K562 (cell line): Measurements from ENCODE around the gene BRSK1. TPM values are rescaled to one million over a fixed set of nuclear protein-coding genes. Genes with fewer than 3 reads are reported as not detected.
A peak's percentile ranks its signal among the peaks of the same experiment; 100 is the strongest.

ENCODE experiments used
- BCOR ChIP-seq: fragments of 450-650 bp; IDR thresholded peaks from 2 replicates; pipeline ENCODE4 v1.6.1; 2016
- DMBX1 ChIP-seq: fragments of 250-450 bp; sonication (Bioruptor Pico); IDR thresholded peaks from 2 replicates; pipeline ENCODE4 v1.8.0; 2022; ENCODE audit warnings: inconsistent platforms, mild to moderate bottlenecking, moderate library complexity, borderline replicate concordance
- EGR1 ChIP-seq: fragments of 450-650 bp; conservative IDR thresholded peaks from 2 replicates; pipeline ENCODE4 v1.6.1; 2017; ENCODE audit warnings: mild to moderate bottlenecking
- ETV6 ChIP-seq, 3 experiments: fragments of 150-350 bp in 1 of 3; sonication (generic) in 1 of 3; formaldehyde crosslinking in 1 of 3; IDR thresholded peaks; 2 replicates each; pipeline versions ENCODE4 v1.6.1 to v1.8.0; 2014 to 2022; ENCODE audit warnings: borderline replicate concordance in 2 of 3, low read depth in 2 of 3, antibody characterized with exemption in 1 of 3, low read length in 1 of 3, mild to moderate bottlenecking in 1 of 3, missing genetic modification reagents in 1 of 3
- GABPA ChIP-seq: fragments of 200-800 bp; sonication (Bioruptor generic); conservative IDR thresholded peaks from 2 replicates; pipeline ENCODE4 v1.6.1; 2016; ENCODE audit warnings: low read depth, missing genetic modification characterization, missing compliant biosample characterization
- HDAC1 ChIP-seq, 2 experiments: fragments of 450-650 bp; IDR thresholded peaks; 2 replicates each; pipeline ENCODE4 v1.6.1; 2016 to 2017; ENCODE audit warnings: inconsistent platforms in 1 of 2, mild to moderate bottlenecking in 1 of 2, moderate library complexity in 1 of 2
- MAX ChIP-seq: sonication (generic); formaldehyde crosslinking; IDR thresholded peaks from 2 replicates; pipeline ENCODE4 v1.9.0; 2022; ENCODE audit warnings: mild to moderate bottlenecking, missing genetic modification reagents
- POLR2B ChIP-seq: fragments of 450-650 bp; IDR thresholded peaks from 2 replicates; pipeline ENCODE4 v1.6.1; 2018; ENCODE audit warnings: low read depth; ENCODE audit not compliant: partially characterized antibody
- SMARCE1 ChIP-seq: fragments of 450-650 bp; IDR thresholded peaks from 2 replicates; pipeline ENCODE4 v1.7.1; 2016; ENCODE audit warnings: mild to moderate bottlenecking
- TGIF2 ChIP-seq: sonication (generic); formaldehyde crosslinking; IDR thresholded peaks from 2 replicates; pipeline ENCODE4 v1.8.1; 2022; ENCODE audit warnings: mild to moderate bottlenecking, missing genetic modification reagents, moderate library complexity
- TRIM24 ChIP-seq, 2 experiments: fragments of 450-650 bp; IDR thresholded peaks; 2 replicates each; pipeline ENCODE4 v1.6.1; 2016
- XRCC5 ChIP-seq: fragments of 200-400 bp; formaldehyde crosslinking; IDR thresholded peaks from 2 replicates; pipeline ENCODE4 v1.6.1; 2017; ENCODE audit warnings: low read depth, mild to moderate bottlenecking, low read length
- ZNF740 ChIP-seq, 3 experiments: fragments of 200-800 bp in 1 of 3; sonication (Bioruptor generic) in 1 of 3; sonication (generic) in 1 of 3; formaldehyde crosslinking in 1 of 3; IDR thresholded peaks; 2 replicates each; pipeline versions ENCODE4 v1.6.1 to v1.8.0; 2016 to 2022; ENCODE audit warnings: mild to moderate bottlenecking in 2 of 3, missing compliant biosample characterization in 2 of 3, missing genetic modification characterization in 2 of 3, missing genetic modification reagents in 1 of 3
- ZSCAN32 ChIP-seq: fragments of 450-650 bp; formaldehyde crosslinking; IDR thresholded peaks from 2 replicates; pipeline ENCODE4 v1.4.0; 2020; ENCODE audit warnings: mild to moderate bottlenecking, moderate library complexity
- polyA plus RNA-seq, 8 experiments: library from polyadenylated mRNA; depleted of rRNA in 4 of 8; stranded (reverse) in 5 of 8; unstranded in 3 of 8; fragments of >200 nt; fragmentation: Nextera tagmentation in 2 of 8; fragmentation: Illumina TruSeq in 1 of 8; extraction: Ambion mirVana in 2 of 8; extraction: Trizol in 1 of 8; gene quantifications; 2 replicates each; pipeline versions ENCODE4 v1.2.1 to v1.2.3, GENCODE V29; 2011 to 2014; ENCODE audit warnings: inconsistent platforms in 1 of 8, missing spikeins in 1 of 8
- total RNA-seq, 7 experiments: library from RNA; depleted of rRNA in 6 of 7; stranded (reverse); fragments of >200 nt in 6 of 7; fragmentation: Illumina TruSeq in 2 of 7; extraction: Trizol in 2 of 7; gene quantifications; 2 replicates each; pipeline versions ENCODE4 v1.2.1 to v1.2.3, GENCODE V29; 2011 to 2021; ENCODE audit warnings: low replicate concordance in 1 of 7
- TF ChIP-seq, protein P1 (sequence below): fragments of 450-650 bp; formaldehyde crosslinking; IDR thresholded peaks from 2 replicates; pipeline ENCODE4 v1.4.0; 2020; ENCODE audit warnings: mild to moderate bottlenecking, mixed read lengths
- TF ChIP-seq, protein P2 (sequence below): sonication (generic); formaldehyde crosslinking; IDR thresholded peaks from 2 replicates; pipeline ENCODE4 v1.8.0; 2022; ENCODE audit warnings: missing genetic modification reagents, mild to moderate bottlenecking, moderate library complexity, borderline replicate concordance
- TF ChIP-seq, protein P3 (sequence below): fragments of 450-650 bp; IDR thresholded peaks from 2 replicates; pipeline ENCODE4 v1.7.0; 2016; ENCODE audit warnings: borderline replicate concordance
- TF ChIP-seq, protein P4 (sequence below), 2 experiments: fragments of 450-650 bp; IDR thresholded peaks; 2 replicates each; pipeline ENCODE4 v1.6.1; 2016

Gene BRSK1
- total and polyA plus RNA-seq, 9 of the 15 experiments (the other 6 are each of a cell fraction or from before 2014, with no cell fraction given) = 1.7 to 9.3 (median 3.8) TPM; not detected in 2

DNA sequence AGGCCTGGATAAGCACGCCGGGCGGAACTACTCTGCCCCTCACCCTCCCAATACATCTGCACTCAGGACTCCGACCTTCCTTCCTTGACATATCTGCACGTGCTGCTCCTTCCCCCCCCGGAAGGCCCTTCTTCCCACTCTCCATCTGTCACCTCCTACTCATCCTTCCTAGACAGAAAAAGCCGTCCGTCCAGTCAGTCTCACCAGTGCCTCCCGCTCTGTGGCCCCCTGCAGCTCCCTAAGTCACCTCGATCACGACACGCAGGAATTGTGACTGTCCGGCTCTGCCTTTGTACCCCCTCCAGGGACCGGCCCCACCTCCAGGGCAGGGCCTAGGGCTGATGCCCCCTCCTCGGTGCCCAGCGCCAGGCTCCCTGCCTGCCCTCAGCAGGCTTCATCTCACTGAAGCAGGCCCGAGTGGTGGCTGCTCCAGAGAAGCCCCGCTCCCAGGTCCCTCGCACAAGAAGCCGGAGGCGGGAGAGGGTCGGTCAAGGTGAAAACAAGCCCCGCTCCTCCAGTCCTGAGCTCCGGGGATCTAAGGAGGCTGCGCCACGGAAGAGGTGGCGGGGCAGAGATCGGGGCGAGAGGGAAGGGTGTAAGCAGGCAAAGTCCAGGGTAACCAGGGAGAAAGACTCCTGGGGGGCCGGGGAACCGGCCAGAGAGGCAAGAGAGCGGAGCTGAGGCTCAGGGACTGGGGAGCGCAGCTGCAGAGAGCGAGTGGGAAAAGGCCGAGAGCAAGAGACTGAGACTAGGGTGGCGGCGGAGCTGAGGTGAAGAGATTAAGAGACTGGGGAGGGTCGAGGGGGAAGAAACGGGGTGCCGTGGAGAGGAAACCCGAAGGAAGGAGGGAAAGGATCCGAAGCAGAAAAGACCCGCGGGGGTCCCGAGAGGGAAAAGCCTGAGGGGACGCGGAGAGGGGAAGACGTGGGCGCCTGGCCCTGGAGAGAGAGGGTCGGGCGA, 26.1 kb upstream of the BRSK1 start (continued):
- TF ChIP-seq, protein P1, sequence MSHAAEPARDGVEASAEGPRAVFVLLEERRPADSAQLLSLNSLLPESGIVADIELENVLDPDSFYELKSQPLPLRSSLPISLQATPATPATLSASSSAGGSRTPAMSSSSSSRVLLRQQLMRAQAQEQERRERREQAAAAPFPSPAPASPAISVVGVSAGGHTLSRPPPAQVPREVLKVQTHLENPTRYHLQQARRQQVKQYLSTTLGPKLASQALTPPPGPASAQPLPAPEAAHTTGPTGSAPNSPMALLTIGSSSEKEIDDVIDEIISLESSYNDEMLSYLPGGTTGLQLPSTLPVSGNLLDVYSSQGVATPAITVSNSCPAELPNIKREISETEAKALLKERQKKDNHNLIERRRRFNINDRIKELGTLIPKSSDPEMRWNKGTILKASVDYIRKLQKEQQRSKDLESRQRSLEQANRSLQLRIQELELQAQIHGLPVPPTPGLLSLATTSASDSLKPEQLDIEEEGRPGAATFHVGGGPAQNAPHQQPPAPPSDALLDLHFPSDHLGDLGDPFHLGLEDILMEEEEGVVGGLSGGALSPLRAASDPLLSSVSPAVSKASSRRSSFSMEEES (CRISPR knock-in tag) = no peak
- TF ChIP-seq MAX (CRISPR knock-in tag) (peak; percentile 75), SMARCE1 (peak; percentile 36; the same call in 1 of the 2 replicates), XRCC5 (no peak), BCOR (0 out of 2 replicates have a peak, but pooled peaks have one; percentile 9), ZNF740 (CRISPR knock-in tag; IDR thresholded peaks at IDR 0.05) (peak; percentile 69), ZNF740 (tag; IDR thresholded peaks at IDR 0.05) (peak in 1 of 2 experiments; percentile 74; a peak in 2 of 4 replicates), HDAC1 (IDR thresholded peaks at IDR 0.05) (peak in 1 of 2 experiments; percentile 92; a peak in 2 of 4 replicates), TRIM24 (IDR thresholded peaks at IDR 0.05) (peak; percentile 27 to 59; a peak in 1 of 4 replicates), GABPA (no peak), ETV6 (IDR thresholded peaks at IDR 0.05; ENCODE audit: borderline replicate concordance in 1 of 2, low read depth in 2 of 2, low read length in 1 of 2) (no peak), ETV6 (CRISPR knock-in tag; IDR thresholded peaks at IDR 0.05; ENCODE audit: borderline replicate concordance) (0 out of 2 replicates have a peak, but pooled peaks have one; percentile 74), ZSCAN32 (CRISPR knock-in tag) (no peak), POLR2B (no peak), EGR1 (peak; percentile 70), TGIF2 (peak; percentile 98), DMBX1 (CRISPR knock-in tag) (0 out of 2 replicates have a peak, but pooled peaks have one; percentile 28)
- TF ChIP-seq, protein P2, sequence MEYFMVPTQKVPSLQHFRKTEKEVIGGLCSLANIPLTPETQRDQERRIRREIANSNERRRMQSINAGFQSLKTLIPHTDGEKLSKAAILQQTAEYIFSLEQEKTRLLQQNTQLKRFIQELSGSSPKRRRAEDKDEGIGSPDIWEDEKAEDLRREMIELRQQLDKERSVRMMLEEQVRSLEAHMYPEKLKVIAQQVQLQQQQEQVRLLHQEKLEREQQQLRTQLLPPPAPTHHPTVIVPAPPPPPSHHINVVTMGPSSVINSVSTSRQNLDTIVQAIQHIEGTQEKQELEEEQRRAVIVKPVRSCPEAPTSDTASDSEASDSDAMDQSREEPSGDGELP (CRISPR knock-in tag) = 0 out of 2 replicates have a peak, but pooled peaks have one; percentile 27
- TF ChIP-seq, protein P3, sequence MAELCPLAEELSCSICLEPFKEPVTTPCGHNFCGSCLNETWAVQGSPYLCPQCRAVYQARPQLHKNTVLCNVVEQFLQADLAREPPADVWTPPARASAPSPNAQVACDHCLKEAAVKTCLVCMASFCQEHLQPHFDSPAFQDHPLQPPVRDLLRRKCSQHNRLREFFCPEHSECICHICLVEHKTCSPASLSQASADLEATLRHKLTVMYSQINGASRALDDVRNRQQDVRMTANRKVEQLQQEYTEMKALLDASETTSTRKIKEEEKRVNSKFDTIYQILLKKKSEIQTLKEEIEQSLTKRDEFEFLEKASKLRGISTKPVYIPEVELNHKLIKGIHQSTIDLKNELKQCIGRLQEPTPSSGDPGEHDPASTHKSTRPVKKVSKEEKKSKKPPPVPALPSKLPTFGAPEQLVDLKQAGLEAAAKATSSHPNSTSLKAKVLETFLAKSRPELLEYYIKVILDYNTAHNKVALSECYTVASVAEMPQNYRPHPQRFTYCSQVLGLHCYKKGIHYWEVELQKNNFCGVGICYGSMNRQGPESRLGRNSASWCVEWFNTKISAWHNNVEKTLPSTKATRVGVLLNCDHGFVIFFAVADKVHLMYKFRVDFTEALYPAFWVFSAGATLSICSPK = no peak
- TF ChIP-seq, protein P4, sequence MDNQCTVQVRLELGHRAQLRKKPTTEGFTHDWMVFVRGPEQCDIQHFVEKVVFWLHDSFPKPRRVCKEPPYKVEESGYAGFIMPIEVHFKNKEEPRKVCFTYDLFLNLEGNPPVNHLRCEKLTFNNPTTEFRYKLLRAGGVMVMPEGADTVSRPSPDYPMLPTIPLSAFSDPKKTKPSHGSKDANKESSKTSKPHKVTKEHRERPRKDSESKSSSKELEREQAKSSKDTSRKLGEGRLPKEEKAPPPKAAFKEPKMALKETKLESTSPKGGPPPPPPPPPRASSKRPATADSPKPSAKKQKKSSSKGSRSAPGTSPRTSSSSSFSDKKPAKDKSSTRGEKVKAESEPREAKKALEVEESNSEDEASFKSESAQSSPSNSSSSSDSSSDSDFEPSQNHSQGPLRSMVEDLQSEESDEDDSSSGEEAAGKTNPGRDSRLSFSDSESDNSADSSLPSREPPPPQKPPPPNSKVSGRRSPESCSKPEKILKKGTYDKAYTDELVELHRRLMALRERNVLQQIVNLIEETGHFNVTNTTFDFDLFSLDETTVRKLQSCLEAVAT (IDR thresholded peaks at IDR 0.05) = peak; percentile 28 to 59; a peak in 1 of 4 replicates
